Dedifferentiated amniotic fluid mesenchymal stem cell (primary cell): ENCODE measurements around the gene ABRACL.
"Not testable (repeated sequence)": the region's sequence is repeated elsewhere in the genome, so short reads cannot be mapped to it uniquely, and the experiment has no call there.

ENCODE experiments used
- DNase-seq: peaks from one replicate; pipeline ENCODE4 v3.0.0-alpha.2; 2016; ENCODE audit errors: extremely low spot score

ABRACL gene

DNA sequence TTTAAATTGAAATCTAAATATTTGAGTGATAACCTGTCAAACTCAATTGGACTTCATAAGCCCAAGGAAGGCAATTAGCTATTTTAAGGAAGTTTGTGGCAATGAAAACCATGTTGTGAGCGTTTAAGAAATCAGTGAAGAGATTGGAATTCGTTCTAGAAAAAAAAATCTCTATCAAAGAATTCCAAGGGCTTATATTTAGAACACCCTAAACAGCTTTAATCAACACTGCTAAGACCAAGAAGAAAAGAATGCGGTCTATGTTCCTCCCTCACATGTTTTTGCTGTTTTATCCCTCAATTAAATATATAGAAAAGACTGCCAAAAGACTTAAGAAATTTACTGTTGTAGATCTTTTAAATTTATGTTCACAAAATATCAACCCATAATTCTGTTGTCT is 16.6 kb upstream of the ABRACL start:
- DNase-seq = no peak

DNA sequence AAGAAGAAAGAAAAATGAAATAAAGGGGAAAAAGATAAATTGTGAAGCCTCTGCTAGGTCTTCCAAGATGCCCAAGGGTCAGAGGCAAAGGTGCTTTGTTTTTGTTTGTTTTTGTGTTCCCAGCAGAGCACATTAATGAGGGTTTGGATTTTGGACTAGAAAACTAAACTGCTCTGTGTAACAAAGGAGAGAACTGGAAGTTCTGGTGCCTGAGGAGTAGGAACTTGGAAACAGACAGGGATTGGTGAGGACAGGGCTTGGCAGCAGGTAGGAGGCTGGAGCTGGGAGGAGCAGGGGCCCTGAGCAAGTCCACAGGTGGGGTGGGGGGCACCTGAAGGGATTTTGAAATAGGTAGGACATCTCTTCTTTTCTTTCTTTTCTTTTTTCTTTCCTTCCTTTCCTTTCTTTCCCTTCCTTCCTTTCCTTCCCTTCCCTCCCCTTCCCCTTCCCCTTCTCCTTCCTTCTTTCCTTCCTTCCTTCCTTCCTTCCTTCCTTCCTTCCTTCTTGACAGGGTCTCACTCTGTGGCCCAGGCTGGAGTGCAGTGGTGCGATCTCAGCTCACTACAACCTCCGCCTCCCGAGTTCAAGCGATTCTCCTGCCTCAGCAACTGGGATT is 15.3 kb upstream of the ABRACL start:
- DNase-seq = no peak

DNA sequence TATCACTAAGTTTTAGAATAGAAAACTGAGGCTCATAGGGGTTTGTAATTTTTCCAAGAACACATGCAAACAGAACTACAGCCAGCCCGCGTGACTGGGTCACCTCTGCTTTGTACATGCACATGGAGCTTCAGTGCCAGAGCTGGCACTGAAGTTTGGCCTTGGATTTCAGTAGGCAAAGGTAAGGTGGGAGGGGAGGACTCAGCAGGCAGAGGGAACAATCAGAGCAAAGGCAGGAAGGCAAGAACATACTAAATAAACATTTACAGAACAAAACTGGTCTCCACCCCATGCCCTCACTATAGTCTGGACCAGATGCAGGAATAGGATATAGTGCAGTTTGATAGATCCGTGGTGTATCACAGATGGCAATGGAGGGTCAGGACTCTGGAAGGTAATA is 13.6 kb upstream of the ABRACL start:
- no peak for DNase-seq

DNA sequence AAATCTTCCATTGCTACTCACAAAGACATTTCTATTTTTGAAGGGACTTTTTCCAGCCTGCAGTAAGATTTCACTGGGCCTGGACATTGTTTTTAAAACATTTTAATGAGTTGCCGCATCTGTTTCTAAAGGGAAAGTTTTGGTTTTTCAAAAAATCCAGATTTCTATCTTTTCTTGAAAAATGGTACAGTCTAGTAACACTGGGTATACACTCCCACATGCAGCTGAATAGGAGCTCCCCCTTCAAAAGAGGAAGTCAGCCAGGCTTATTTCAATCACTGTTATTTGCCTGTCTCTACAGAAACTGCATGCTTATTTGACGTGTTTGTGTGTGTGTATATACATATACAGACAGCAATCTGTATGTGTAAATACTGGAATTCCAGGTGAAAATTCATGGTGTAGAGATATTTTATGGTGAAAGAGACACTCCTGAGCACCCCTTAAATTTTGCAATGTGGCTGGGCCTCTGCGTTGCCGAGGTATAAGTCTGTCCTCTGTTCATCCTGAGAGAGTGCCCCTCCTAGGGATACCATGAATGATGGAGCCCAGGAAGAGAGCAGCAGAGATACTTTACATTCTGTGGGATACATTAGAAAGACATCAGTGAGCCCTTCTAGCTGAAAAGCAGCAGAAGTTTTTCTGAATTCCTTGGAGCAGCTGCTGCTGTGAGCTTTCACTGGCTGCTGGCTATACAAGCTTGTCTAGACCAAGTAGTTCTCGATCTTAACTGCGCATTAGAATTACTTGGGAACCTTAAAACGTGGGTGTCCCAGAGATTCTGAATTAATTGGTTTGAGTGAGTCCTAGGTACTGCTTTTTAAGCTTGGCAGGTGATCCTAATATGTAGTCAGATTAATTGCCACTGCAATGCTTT is 12.0 kb upstream of the ABRACL start:
- DNase-seq = no peak

DNA sequence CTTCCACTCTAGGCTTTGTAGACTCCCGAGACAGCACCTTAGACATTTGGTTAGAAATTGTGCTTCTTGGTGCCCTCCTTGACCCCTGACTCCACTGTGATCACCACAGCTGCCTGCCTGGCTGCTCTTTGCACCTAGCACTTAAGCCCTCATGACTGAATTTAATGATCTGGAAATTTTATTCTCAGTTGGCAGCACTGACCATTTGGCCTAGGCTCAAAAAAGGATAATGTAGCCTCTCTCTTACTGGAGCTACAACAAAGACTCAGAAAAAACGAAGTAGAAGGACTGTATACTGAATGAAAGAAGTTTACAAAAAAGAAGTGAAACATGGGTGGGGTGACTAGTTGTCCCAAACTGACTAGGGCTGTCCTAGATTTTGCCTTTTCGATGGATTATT is 11.3 kb upstream of the ABRACL start:
- DNase-seq = no peak

DNA sequence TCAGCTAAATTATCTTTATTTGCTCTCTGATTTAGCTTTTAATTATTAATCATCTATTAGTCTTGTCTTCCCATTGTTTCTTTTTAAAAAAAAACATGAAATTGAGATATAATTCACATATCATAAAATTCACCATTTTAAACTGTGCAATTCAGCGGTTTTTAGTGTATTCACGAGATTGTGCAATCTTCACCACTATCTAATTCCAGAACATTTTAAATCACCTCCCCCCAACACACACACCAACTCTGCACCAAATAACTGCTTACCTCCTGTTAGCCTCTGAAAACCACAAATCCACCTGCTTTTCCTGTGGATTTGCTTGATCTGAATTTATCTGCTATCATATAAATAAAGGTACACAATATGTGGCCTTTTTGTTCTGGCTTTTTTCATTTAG is 8.8 kb upstream of the ABRACL start:
- DNase-seq = no peak

DNA sequence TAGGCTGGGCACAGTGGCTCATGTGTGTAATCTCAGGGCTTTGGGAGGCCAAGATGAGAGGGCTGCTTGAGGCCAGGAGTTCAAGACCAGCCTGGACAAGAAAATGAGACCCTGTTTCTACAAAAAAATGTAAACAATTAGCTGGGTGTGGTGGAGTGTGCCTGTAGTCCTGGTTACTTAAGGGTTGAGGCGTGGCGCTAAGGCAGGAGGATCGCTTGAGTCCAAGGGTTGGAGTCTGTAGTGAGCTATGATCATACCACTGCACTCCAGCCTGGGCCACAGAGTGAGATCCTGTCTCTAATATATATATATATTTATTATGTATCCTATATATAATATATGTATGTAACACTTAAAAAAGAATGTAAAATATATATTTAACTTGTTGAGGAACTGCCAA is 7.9 kb upstream of the ABRACL start:
- no peak for DNase-seq

DNA sequence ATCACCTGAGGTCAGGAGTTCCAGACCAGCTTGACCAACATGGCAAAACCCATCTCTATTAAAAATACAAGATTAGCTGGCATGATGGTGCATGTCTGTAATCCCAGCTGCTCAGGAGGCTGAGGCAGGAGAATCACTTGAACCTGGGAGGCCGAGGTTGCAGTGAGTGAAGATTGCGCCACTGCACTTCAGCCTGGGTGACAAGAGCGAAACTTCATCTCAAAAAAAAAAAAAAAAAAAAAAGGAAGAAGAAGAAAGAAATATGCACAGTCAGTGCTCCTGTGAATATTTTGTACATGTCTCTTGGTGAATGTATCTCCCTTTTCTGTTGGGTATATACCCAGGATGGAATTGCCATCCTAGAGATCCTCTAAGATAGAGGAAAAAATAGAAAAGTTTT is 3.1 kb upstream of the ABRACL start:
- DNase-seq = not testable (repeated sequence)

DNA sequence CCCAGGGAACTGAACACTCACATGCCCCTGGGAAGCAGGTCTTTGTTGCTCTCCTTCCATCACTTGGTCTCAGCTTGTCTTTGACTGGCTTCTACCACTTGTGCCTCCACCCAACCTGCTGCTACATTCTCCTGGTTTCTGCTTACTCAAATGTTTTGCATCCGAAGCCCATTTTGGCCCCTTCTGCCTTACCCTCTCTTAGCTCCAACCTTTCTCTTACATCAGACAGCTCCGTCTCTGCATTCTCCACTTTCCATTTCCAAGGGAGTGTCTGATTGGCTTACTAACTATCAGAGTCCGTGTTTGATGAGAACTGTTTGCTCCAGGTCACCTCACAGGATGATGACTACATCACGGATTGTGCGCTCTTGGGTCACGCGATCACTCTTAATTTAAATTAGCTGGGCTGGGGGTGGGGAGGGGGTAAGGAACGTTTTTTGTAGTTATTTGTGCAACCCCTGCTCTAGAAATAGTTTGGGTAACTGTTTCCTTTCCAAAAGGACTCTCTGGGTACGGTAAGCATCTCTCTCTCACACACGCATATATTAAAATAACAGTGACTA is 844 bp upstream of the ABRACL start:
- DNase-seq = no peak

DNA sequence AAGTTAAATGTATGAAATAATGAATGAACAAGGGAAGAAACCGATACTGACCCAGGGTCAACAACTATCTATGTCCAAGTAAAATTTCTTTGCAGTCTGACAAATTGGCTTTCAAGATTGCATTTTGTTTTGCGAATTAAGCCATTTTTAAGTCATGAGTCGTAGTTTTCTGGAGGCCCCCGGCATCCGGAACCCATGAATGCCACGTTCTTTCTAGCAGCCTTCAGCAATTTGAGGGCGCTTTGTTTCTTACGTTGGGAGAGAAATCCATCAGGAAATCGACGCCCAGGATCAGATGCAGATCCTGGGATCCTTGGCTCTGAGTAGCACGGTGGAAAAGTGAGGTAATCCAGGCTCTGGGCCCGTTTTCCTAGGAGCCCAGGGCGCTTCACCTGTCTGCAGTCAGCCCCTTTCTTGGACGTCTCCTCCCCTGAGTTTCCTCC is 309 bp upstream of the ABRACL start:
- DNase-seq = peak; percentile 19

DNA sequence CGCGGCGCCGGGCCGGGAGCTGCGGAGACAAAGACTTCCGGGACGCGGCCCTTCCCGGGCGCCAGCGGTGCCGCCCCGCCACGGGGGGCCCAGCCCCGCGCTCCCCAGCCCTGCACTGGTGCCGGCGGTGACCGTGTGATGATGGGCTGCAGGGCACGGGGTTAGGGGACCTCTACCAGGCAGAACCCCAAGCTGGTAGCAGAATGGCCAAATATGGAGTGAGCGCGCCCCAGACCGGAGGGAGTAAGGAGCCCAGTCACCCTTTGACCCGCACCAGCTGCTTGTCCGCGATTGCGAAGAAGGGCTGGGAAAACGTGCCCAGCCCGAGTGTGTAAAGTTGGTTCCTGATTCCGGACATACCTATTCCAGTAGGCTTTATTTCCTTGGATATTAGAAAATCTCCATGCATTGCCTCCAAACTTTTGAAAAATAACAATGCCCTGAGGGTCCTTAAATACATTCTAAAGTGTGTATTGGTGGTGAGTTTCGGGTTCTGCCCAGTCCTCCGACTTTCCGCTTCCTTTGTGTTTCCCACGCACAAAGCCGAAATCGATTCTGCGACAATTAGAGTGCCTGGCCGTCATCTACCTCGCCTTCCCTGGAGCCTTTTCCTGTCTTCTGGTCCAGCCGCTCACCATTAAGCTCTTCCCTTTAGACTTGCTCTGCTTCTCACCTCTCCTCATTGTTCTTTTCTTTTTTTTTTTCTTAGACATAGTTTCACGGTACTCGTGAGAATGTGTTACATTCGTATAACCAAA is 1.1 kb downstream of the ABRACL start:
- DNase-seq = peak; percentile 30

DNA sequence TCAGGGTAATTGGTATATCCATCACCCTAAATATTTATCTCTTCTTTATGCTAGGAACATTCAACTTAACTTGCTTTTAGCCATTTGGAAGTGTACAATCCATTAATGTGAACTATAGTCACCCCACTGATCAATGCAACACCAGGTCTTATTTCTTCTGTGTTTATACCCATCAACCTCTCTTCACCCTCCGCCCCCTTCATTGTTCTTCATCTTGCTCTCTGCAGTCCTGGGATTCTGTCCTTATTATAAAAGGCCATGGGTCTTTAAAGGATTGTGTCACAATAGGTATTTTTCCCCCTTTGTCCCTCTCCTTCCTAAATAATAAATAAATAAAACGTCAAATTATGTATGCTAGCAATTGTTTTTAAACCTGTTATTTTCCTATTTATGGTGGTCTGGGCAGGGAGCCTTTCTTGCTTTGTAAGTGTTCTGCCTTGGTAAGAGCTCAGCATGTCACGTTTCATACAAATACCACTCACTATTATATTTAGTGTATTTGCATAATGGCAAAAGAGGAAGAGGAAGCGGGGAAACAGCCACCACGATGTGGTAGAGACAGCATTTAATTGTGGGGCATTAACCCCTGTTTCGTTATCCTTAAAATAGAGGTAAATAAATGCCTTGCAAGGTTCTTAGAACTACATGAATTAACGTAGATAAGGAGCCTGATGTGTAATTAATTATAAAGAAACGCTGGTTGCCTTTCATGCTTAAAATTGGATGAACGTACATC is 1.9 kb downstream of the ABRACL start:
- no peak for DNase-seq

DNA sequence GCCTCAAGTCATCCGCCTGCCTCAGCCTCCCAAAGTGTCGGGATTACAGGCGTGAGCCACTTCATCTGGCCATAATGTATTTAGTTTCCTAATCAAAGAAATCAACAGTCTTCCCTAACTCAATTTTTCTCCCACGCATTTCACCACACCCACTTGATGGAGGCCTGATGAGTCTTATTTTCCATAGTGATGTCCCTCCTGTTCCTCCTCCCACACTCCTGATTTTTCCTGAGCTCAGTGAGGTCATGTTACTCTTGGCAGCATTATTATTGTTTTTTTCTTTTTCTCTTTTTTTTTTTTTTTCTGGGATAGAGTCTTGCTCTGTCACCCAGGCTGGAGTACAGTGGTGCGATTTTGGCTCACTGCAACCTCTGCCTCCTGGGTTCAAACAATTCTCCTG is 8.9 kb downstream of the ABRACL start:
- DNase-seq = peak; percentile 63

DNA sequence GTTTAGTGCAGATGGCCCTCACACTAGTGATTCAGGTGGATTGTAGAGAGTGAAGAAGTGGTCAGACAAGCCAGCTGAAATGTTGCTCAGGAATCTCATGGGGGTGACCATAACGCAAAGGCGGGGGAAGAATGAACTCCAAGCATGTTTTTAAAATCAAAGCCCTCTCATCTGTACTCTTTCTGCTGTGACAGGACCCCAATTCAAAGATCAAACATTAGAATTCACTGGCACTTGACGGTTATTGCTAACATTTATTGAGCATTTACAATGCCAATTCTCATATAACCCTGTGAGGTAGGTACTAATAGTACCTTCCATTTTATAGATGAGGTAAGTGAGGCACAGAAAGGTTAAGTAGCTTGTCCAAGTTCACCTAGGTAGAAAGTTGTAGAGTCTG is 15.7 kb downstream of the ABRACL start:
- DNase-seq = no peak

DNA sequence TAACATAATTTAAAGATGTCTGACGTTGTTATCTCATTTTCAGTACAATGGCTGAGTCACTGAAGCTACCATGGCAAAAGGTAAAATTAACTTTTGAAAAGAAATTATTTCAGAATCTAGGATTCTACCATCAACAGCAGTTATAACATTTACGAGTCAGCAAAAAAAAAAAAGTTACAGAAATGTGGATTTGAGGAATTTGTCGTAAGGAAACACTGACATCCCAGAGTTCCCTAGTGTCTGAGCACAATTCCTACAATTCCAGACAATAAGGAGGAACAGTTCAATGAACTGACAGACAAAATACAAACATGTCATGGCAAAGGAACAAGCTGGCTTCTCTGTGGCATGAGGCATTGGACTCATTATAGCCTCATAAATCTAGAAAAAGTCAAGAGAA is 19.1 kb downstream of the ABRACL start:
- DNase-seq = no peak

DNA sequence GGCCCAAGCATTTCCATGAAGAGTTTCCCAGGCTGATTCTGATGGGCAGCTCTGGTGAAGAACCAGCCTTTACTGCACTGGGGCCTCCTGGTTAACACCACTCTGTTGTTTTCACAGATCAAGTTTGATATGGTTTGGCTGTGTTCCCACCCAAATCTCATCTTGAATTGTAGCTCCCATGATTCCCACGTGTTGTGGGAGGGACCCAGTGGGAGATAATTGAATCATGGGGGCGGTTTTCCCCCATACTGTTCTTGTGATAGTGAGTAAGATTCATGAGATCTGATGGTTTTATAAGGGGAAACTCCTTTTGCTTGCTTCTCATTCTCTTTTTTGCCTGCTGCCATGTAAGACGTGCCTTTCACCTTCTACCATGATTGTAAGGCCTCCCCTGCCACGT is 20.4 kb downstream of the ABRACL start:
- DNase-seq = not testable (repeated sequence)

DNA sequence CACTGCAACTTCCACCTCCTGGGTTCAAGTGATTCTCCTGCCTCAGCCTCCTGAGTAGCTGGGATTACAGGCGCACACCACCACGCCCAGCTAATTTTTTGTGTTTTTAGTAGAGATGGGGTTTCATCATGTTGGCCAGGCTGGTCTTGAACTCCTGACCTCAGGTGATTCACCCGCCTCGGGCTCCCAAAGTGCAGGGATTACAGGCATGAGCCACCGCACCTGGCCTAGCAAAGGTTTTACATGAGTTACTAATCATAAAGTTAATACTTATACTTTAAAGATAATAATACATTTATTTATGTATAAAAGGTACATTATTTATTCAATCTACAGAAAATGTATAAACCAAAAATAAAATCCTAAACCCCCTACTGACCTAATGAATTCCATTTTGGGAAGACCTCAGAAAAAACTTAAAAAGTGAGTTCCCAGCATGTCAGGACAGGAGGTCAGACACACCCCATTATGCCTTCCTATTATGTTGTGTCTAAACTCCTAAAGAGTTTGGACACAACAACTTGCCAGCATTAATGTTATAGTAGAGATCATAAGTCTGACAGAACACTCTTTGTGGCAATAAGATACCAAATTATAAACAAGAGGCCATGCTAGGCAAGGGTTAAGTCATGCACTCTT is 21.7 kb downstream of the ABRACL start:
- not testable (repeated sequence) for DNase-seq

DNA sequence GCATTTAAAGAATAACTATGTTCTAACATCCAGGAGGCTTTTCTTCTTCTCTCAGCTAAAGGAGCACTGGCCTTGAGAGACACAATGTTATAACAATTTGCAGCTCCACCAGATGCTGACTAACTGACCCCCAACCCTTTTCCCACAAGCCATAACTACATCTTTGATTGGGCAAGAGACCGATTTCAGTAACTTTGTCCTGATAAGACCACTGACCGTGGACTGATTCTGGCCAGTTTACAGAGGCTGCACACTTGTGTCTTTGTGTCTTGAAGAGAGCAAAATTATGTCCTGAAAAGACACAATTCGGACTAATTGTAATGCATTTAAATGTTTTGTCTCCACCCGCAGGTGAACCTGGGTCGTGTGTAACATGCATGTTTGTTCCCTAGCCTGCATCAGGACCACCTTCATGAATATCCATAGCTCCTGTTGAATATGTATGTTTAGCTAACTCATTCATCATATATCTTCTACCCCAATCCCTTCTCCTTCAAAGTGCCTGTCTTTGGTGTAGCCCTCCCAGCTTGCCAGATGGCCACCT is 22.3 kb downstream of the ABRACL start:
- DNase-seq = no peak

DNA sequence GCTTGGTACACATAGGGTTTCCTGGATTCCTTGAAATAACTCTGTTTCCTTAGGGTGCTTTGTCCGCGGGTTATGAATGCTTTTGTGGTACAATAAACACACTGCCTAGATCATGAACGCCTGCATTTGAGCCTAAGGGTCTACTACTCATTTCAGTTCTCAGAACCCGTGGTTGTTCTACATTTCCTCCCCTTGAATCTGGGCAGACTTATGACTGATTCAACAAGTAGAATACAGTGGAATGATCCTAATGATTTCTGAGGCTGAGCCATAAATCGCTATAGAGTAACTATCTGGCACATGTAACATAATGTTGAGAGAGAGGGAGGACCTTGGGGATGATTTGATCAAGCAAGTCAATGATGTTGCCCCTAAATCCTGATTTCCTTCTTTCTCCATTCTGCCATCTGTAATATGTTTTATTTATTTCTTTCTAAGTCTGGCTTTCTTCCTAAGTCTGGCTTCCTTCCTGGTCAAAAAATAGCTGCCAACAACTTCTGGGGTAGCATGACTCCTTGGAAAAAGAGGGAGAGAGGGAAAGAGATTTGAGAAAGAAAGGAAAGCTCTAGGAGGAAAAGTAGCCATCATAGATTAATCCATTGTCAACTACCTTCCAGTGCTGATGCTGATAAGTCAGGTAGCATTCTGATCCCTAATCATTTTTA is 23.0 kb downstream of the ABRACL start:
- DNase-seq = no peak

DNA sequence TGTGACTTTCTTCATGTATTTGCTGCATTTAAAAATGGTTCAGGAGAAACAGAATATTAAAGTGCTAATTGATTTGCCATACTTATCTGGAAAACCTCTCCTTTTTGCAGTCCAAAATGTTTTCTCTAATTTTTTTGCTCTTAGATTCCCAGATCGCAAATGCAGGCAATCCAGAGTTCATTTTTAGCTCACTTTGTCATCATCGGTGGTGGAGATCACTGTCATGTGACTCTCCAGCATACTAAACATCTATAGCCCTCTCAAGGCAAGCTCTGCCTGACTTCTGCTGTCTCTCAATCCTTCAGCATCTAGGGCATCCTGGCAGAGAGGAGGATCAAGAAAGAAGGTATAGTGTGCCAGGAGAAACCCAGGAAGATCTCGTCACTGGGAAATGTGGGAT is 24.8 kb downstream of the ABRACL start:
- no peak for DNase-seq
